IMR-90 (cell line): ENCODE data around the gene ATP5PD.

Experiments
- CEBPB ChIP-seq: IDR thresholded peaks from 2 replicates; pipeline ENCODE4 v1.6.1; 2012; ENCODE audit warnings: low read depth, low read length, improper control_type of control experiment
- CTCF ChIP-seq: conservative IDR thresholded peaks from 2 replicates; pipeline ENCODE4 v1.5.1; 2012; ENCODE audit warnings: mild to moderate bottlenecking, low read depth, low read length, improper control_type of control experiment
- MAFK ChIP-seq: IDR thresholded peaks from 2 replicates; pipeline ENCODE4 v1.6.1; 2012; ENCODE audit warnings: low read depth, low read length, improper control_type of control experiment
- MXI1 ChIP-seq: IDR thresholded peaks from 2 replicates; pipeline ENCODE4 v1.6.1; 2012; ENCODE audit warnings: low read depth, mild to moderate bottlenecking, low read length, moderate library complexity, borderline replicate concordance
- NFE2L2 ChIP-seq: fragments of 150-350 bp; IDR thresholded peaks from 2 replicates; pipeline ENCODE4 v1.6.1; 2016; ENCODE audit warnings: low read depth, mild to moderate bottlenecking, low read length
- POLR2A ChIP-seq: IDR thresholded peaks from 2 replicates; pipeline ENCODE4 v1.6.1; 2012; ENCODE audit warnings: mild to moderate bottlenecking, low read depth, low read length
- RAD21 ChIP-seq: IDR thresholded peaks from 2 replicates; pipeline ENCODE4 v1.6.1; 2012; ENCODE audit warnings: low read length, improper control_type of control experiment
- RCOR1 ChIP-seq: IDR thresholded peaks from 2 replicates; pipeline ENCODE4 v1.6.1; 2012; ENCODE audit warnings: mild to moderate bottlenecking, low read length, improper control_type of control experiment; ENCODE audit not compliant: insufficient replicate concordance
- SMC3 ChIP-seq: fragments of 150-350 bp; IDR thresholded peaks from 2 replicates; pipeline ENCODE4 v1.6.1; 2016; ENCODE audit warnings: low read depth, mild to moderate bottlenecking, antibody characterized with exemption, low read length, moderate library complexity
- USF2 ChIP-seq: fragments of 150-350 bp; IDR thresholded peaks from 2 replicates; pipeline ENCODE4 v1.6.1; 2017; ENCODE audit warnings: mild to moderate bottlenecking, antibody characterized with exemption, low read length, low read depth

- no peak for TF ChIP-seq CTCF
- TF ChIP-seq POLR2A, result no peak
- TF ChIP-seq RAD21, result no peak
- TF ChIP-seq RCOR1, result no peak
- no peak for TF ChIP-seq CEBPB
- TF ChIP-seq USF2, result no peak
- no peak for TF ChIP-seq SMC3
- no peak for TF ChIP-seq MAFK
- TF ChIP-seq MXI1, result no peak
- TF ChIP-seq NFE2L2, result no peak
Measured at GRCh38 chr17:74990581-74991105, 56.1 kb downstream of the ATP5PD start.
